ENCODE data around the gene TSPAN33. TPM values are rescaled to one million over a fixed set of nuclear protein-coding genes. Genes with fewer than 3 reads are reported as not detected.

The TSPAN33 gene
- total and polyA plus RNA-seq, 10 of the 15 experiments (the other 5 are each of a cell fraction or from before 2014, with no cell fraction given), result 12.0 to 123 (median 86.3) TPM

GRCh38 chr7:129169686-129170440 lies 25.4 kb downstream of the TSPAN33 start:
- Histone ChIP-seq H2AFZ (ENCODE audit: control insufficient read depth, low read depth, low read length) (peak overlapping the region; percentile 44; the same call in 1 of the 2 replicates), H3K4me3 (peak overlapping the region; percentile 52), H3K4me2 (ENCODE audit: control insufficient read depth, insufficient read depth) (peak overlapping the region; percentile 80), H4K20me1 (ENCODE audit: control insufficient read depth, insufficient read depth) (no peaks in the 10 kb centered on the region), H3K27me3 (replicated peaks in 1 of 2; ENCODE audit: control insufficient read depth in 2 of 2, insufficient read depth in 2 of 2, low read length in 1 of 2) (no peaks in the 10 kb centered on the region), H3K4me1 (ENCODE audit: control insufficient read depth, insufficient read depth, low read length) (peaks cover 30% of the 10 kb centered on the region), H3K36me3 (ENCODE audit: control insufficient read depth in 2 of 2, insufficient read depth in 2 of 2, low read length in 1 of 2) (peaks cover 11 to 12% of the 10 kb centered on the region in 2 experiments; a peak in 3 of 4 replicates), H3K27ac (ENCODE audit: control insufficient read depth, insufficient read depth) (peak overlapping the region; percentile 77), H3K79me2 (ENCODE audit: control insufficient read depth, insufficient read depth, low read length) (no peaks in the 10 kb centered on the region), H3K9me3 (replicated peaks; ENCODE audit: control insufficient read depth, insufficient read depth, low read length) (no peaks in the 10 kb centered on the region), H3K9ac (ENCODE audit: control insufficient read depth, insufficient read depth, low read length) (peak overlapping the region; percentile 66)
- ATAC-seq (peak; percentile 83), FAIRE-seq (peak; percentile 35), DNase-seq (ENCODE audit: low read depth, low spot score) (no peak)
- CTCF ChIA-PET, result interaction anchor here (0.6 to 2.4 kb wide), 14 partner anchors 9 to 287 kb away, joined by 3 to 9 read pairs (median 4); no protein-coding TSS in a partner anchor
- WGBS (ENCODE audit: insufficient coverage, insufficient replicate concordance, low lambda C conversion rate, missing lambda C conversion rate), result 21% methylated on average over 16 of the region's 16 CpGs
- POLR2A ChIA-PET, result interaction anchor here (0.7 to 5.3 kb wide), 4 partner anchors 20 to 307 kb away, joined by 3 to 32 read pairs (median 3); partner anchors contain the start of gene ATP6V1F
- in situ Hi-C loops (cut with MboI), result no loop called here
- no TSS peak for BruUV-seq (replicated peaks)
- intact Hi-C loops (cut with micrococcal nuclease; ENCODE audit: unreplicated experiment), result no loop called here
- RAD21 ChIA-PET (ENCODE audit: unreplicated experiment), result interaction anchor here (0.8 to 1.6 kb wide), 4 partner anchors 12 to 96 kb away, joined by 3 to 7 read pairs (median 4); no protein-coding TSS in a partner anchor
- SMC1A ChIA-PET (ENCODE audit: uncharacterized antibody, unreplicated experiment), result interaction anchor here (0.6 to 3.3 kb wide), 13 partner anchors 10 to 206 kb away, joined by 3 to 9 read pairs (median 3); no protein-coding TSS in a partner anchor
- TF ChIP-seq POU2F2 (IDR thresholded peaks at IDR 0.05; ENCODE audit: borderline replicate concordance, low read depth, low read length) (peak; percentile 59; the same call in 2 of the 3 replicates), TAF1 (IDR thresholded peaks at IDR 0.05; ENCODE audit: borderline replicate concordance, low read depth, low read length) (peak; percentile 57; the same call in 1 of the 2 replicates), MTA2 (IDR thresholded peaks at IDR 0.05; ENCODE audit: low read depth) (0 out of 2 replicates have a peak, but pooled peaks have one; percentile 8), BCL3 (IDR thresholded peaks at IDR 0.05; ENCODE audit: borderline replicate concordance, insufficient read depth, low read depth, low read length, poor library complexity, severe bottlenecking) (peak; percentile 27), RUNX3 (IDR thresholded peaks at IDR 0.05; ENCODE audit: low read length) (peak; percentile 58), ESRRA (IDR thresholded peaks at IDR 0.05; ENCODE audit: low read length) (no peak), EED (IDR thresholded peaks at IDR 0.05; ENCODE audit: low read depth) (peak; percentile 65), WRNIP1 (IDR thresholded peaks at IDR 0.05; ENCODE audit: borderline replicate concordance, low read depth, low read length) (0 out of 2 replicates have a peak, but pooled peaks have one; percentile 71), BHLHE40 (IDR thresholded peaks at IDR 0.05; ENCODE audit: borderline replicate concordance in 1 of 2, low read depth in 2 of 2, low read length in 1 of 2) (peak in 1 of 2 experiments; percentile 46; a peak in 1 of 4 replicates), ELK1 (IDR thresholded peaks at IDR 0.05; ENCODE audit: low read depth, low read length) (no peak), POLR2AphosphoS2 (IDR thresholded peaks at IDR 0.05; ENCODE audit: low read depth, low read length) (0 out of 2 replicates have a peak, but pooled peaks have one; percentile 10), POLR2AphosphoS5 (IDR thresholded peaks at IDR 0.05; ENCODE audit: low read length) (peak; percentile 22; the same call in 1 of the 2 replicates), CREB1 (IDR thresholded peaks at IDR 0.05; ENCODE audit: low read depth) (peak; percentile 28; the same call in 1 of the 2 replicates), CREM (IDR thresholded peaks at IDR 0.05; ENCODE audit: low read depth) (0 out of 2 replicates have a peak, but pooled peaks have one; percentile 9)
- TF ChIP-seq, protein P1, sequence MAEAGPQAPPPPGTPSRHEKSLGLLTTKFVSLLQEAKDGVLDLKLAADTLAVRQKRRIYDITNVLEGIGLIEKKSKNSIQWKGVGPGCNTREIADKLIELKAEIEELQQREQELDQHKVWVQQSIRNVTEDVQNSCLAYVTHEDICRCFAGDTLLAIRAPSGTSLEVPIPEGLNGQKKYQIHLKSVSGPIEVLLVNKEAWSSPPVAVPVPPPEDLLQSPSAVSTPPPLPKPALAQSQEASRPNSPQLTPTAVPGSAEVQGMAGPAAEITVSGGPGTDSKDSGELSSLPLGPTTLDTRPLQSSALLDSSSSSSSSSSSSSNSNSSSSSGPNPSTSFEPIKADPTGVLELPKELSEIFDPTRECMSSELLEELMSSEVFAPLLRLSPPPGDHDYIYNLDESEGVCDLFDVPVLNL (IDR thresholded peaks at IDR 0.05; ENCODE audit: low read depth, low read length), result no peak

Measured in GM12878 (cell line).